RWPE1 (cell line): ENCODE results near the gene PTGDS.
A peak's percentile ranks its signal among the peaks of the same experiment; 100 is the strongest.

Source experiments
- CTCF ChIA-PET: fragments of 350-600 bp; sonication (Branson Sonifier 250); formaldehyde crosslinking; extraction: SDS; loops from one replicate; lab custom pipeline; 2021; lab: Yijun Ruan, JAX
- POLR2A ChIA-PET: fragments of 400-600 bp; formaldehyde crosslinking; extraction: SDS; loops from one replicate; lab custom pipeline; 2020; ENCODE audit warnings: antibody characterized with exemption; ENCODE audit not compliant: low non-redundant PET; lab: Yijun Ruan, JAX
- DNase-seq: peaks from one replicate; pipeline ENCODE4 v3.0.0; 2012; ENCODE audit warnings: low spot score
- H3K27ac ChIP-seq: fragments of 450-650 bp; 2 replicates; pipeline ENCODE4 v1.5.1; 2017
- TF ChIP-seq, protein P1 (sequence below): fragments of 450-650 bp; conservative IDR thresholded peaks from 2 replicates; pipeline ENCODE4 v1.5.1; 2017; ENCODE audit warnings: low read depth, mild to moderate bottlenecking

Gene PTGDS

DNA sequence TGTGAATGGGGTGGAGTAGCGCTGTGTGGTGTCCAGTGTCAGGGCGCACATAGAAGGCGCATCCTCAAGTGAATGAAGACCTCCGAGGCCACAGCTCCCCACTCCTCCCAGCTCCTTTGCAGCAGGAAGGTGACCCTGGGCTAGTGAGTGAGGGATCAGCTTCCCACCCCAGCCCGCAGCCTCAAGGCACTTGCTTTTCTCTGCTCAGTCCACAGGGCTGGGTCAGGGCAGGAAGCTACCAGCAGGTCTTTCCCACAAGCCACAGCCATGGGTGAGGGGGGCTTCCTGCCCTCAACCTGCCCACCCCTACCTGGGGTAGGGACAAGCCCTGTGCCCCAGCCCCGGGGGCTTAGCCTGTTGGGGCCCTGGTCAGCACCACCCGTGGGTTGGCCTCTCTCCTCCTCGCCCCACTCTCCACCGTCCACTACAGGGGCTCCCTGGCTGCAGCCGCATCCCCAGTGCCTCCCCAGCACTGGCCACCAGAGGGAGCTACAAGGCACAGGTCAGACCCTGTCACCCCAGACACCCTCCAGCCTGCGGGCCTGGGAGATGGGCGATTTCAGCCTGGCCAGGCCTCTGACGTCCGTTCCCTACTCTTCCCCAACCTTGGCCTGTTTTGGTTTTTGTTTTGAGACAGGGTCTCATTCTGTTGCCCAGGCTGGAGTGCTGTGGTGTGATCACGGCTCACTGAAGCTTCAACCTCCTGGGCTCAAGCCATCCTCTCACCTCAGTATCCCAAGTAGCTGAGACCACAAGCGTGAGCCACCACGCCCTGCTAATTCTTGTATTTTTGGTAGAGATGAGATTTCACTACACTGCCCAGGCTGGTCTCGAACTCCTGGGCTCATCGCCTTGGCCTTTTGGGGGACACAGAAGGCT, 52.0 kb downstream of the PTGDS start:
- DNase-seq: peak; percentile 78
- H3K27ac ChIP-seq: peak overlapping the region; percentile 81
- TF ChIP-seq, protein P1, sequence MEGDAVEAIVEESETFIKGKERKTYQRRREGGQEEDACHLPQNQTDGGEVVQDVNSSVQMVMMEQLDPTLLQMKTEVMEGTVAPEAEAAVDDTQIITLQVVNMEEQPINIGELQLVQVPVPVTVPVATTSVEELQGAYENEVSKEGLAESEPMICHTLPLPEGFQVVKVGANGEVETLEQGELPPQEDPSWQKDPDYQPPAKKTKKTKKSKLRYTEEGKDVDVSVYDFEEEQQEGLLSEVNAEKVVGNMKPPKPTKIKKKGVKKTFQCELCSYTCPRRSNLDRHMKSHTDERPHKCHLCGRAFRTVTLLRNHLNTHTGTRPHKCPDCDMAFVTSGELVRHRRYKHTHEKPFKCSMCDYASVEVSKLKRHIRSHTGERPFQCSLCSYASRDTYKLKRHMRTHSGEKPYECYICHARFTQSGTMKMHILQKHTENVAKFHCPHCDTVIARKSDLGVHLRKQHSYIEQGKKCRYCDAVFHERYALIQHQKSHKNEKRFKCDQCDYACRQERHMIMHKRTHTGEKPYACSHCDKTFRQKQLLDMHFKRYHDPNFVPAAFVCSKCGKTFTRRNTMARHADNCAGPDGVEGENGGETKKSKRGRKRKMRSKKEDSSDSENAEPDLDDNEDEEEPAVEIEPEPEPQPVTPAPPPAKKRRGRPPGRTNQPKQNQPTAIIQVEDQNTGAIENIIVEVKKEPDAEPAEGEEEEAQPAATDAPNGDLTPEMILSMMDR: peak; percentile 99
- ChIA-PET POLR2A (interaction anchor here (0.5 kb wide), 2 partner anchors 9 to 145 kb away, joined by 3 read pairs; no protein-coding TSS in a partner anchor), CTCF (interaction anchor here (0.5 to 4.7 kb wide), 62 partner anchors 7 to 620 kb away, joined by 3 to 44 read pairs (median 4); partner anchors contain the start of genes AJM1, CLIC3, ENTPD8 and FBXW5)

DNA sequence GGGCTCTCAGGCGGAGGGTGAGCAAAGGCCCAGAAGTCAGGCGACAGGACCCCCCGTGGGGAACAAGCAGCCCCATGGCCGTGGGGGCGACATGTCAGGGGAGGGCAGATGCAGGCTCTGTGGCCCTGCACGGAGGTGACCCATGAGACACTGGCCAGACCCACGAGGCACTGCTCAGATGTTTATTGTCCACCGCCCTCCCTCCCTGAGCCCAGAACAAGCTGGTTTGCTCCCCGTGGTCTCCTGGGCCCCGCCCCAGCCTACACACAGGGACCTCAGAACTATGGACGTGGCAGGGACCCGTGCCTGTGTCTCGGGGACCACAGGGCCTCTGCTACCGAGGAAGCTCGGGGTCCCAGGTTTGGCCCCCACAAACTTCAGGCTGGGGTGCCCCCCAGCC, 52.7 kb downstream of the PTGDS start:
- H3K27ac ChIP-seq: peak overlapping the region; percentile 81
- TF ChIP-seq, protein P1: no peak
- CTCF ChIA-PET: interaction anchor here (0.5 to 3.2 kb wide), 44 partner anchors 10 to 272 kb away, joined by 3 to 26 read pairs (median 4); partner anchors contain the start of genes AJM1, CLIC3, LCN8 and NPDC1
- no peak for DNase-seq
- POLR2A ChIA-PET: no interaction called here

DNA sequence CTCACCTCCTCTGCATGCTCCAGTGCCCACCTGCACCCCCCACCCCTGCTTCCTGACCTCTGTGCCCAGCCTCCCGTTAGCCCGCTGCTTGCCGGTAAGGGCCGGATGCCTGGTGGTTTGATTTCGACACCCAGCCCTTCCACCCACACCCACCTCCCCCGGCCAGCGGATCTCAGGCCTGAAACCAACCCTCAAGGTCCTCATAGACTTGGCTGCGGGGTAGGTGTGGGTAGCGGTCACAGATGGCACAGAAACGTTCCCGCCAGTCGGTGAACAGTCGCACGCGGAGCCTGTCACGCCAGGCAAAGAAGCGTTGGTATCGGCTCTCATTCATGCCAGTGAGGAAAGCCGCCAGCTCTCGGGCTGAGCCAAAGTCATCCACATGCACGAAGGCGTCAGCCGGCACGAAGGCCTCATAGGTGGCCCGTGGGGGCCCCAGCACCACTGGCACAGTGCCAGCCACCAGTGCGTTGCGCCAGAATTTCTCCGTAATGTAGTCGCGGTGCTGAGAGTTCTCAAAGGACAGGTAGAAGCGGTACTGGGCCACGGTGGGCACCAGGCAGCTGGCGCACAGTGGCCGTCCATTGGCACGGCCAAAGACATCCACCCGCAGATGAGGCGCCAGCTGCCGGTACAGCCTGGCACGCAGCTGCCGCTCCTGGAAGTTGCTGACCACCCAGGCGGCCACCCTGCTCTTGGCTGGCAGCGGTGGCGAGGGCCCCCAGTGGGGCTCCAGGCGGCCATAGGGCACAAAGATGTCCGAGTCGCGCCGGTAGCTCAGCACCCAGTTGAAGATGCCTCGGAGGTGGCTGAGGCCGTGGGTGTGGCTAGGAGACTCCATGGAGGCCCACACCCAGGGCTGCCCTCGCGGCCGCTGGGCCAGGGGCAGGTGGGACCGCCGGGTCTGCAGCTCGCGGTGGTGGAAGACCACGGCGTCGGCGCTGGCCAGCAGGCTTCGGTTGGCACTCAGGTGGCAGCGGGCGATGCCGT, 53.5 kb downstream of the PTGDS start:
- CTCF ChIA-PET: interaction anchor here (0.6 to 3.1 kb wide), 18 partner anchors 9 to 273 kb away, joined by 3 to 26 read pairs (median 6); partner anchors contain the start of genes AJM1, LCN8, NPDC1 and RNF224
- H3K27ac ChIP-seq: 0 out of 2 replicates have a peak overlapping the region, but pooled peaks have one; percentile 81
- no peak for DNase-seq
- TF ChIP-seq, protein P1: no peak
- POLR2A ChIA-PET: no interaction called here
